Skin of body (tissue), 2 donors: ENCODE results near the gene CMC2. TPM values are rescaled to one million over a fixed set of nuclear protein-coding genes. Genes with fewer than 3 reads are reported as not detected.

Source experiments
- DNase-seq: peaks from one replicate; lab custom pipeline; 2025; lab: John Stamatoyannopoulos, UW
- total RNA-seq: library from RNA; depleted of rRNA; stranded (reverse); fragments of >200 nt; gene quantifications from one replicate; pipeline ENCODE4 v1.2.3, GENCODE V29; 2014

Gene CMC2
- total RNA-seq, 1 donor from 2014 or later = 16.6 TPM

DNA sequence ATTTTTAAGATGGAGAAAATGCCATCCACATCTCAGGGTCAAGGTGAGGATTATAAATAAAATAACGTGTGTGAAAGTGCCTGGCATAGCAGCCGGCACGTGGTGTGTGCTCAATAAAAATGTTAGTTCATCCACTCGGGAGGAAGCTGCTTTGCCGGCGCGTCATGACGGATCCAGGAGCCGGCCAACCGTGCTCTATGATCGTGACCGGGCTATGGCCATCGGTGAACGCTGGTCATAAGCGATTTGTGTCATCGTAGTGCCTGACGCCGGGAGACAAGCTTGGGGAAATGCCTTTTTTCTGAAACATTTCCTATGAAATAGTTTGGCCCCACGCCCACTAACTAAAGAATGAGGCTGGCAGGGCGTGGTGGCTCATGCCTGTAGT is 74.0 kb downstream of the CMC2 start:
- DNase-seq = peak; percentile 45

DNA sequence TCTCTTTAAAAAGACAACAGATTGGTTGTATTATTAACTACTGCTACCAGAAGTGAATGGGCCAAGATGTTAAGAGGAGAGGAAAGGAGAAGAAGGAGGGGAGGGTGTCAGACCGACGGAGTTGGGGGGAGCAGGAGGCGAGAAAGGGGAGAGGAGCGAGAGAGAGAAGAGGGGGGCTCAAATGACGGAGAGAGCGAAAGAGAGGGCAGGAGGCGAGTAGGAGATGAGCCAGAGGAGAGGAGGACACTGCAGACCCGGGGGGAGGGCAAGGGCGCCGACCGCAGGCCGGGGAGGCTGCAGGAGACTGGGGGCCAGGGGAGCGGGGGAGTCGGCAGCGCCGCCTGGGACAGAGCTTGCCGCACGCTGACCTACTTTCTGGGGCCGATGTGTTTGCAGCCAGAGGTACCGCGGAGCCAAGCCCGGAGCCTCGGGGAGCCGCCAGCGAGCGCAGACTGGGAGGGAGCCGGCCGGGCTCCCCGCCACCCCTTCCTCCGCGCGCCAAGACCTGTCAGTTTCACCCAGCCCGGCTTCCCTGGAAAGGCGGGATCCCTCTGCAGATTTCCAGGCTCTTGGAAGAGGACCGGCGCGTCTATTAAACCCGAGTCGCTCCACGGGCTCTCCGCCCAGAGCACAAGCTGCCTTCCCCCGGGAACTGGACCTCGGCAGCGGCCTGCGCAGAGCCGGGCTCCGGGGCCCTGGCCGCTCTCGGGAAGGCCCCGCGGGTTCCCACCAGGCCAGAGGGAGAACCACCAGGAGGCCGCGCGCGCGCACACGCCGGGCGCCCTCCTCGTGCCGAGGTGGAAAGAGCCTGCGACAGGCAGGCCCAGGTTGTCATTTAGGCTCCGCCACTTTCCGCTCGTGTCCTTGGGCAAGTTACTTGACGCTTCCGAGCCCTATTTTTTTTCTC is 74.6 kb downstream of the CMC2 start:
- peak; percentile 59 for DNase-seq

DNA sequence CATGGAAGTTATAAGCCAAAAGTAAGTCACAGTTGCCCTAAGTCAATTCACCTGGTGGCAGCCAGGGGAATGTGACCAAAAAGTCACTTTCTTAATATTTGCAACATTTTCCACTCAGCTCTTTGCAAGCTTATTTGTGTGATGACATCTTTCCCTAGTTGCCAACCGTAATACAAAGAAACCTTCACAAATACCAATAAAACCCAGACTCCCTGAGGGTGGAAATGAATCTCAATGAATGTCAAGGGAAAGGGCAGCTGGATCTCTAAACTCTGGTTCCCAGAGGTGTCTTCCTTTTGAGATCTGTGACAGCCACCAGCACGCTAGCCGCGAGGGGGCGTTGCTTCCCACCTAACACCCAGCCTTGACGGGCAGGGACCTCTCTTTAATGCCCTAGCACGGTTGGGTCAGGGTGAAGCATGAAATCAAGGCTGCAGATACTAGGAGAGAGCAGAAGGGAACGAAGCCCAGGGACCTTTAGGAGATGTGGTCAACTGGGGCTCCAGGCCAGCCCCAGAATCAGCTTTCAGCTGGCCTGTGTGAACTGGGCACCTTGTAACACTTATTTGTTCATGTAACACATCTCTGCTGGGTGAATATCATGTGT is 82.2 kb downstream of the CMC2 start:
- no peak for DNase-seq

DNA sequence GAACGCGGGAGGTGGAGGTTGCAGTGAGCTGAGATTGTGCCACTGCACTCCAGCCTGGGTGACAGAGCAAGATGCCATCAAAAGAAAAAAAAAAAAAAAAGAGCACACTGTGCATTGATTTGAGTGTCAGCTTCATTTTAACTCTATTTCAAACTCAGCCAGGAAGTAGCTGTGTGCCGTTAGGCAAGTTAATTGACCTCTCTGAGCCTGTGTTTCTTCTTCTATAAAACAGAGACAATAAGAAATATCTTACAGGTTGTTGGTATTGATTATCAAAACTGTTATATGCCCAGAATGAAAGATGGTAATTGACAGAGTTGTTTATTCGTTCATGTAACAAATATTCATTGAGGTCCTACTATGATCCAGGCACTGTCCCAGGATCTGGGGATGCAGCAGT is 83.3 kb downstream of the CMC2 start:
- DNase-seq = no peak

Other genes starting within 250 kb of the CMC2 start
- 2.8 TPM for gene CDYL2, start 202.3 kb downstream of the CMC2 start, total RNA-seq
- 14.4 TPM for gene CENPN, start 329 bp upstream of the CMC2 start, total RNA-seq
- 25.9 TPM for gene ATMIN, start 29.0 kb upstream of the CMC2 start, total RNA-seq
- 0.69 TPM for gene C16orf46, start 70.4 kb upstream of the CMC2 start, total RNA-seq
- 23.5 TPM for gene GCSH, start 89.5 kb upstream of the CMC2 start, total RNA-seq
- gene BCO1, start 231.8 kb upstream of the CMC2 start, total RNA-seq = not detected